ENCODE measurements around the gene ERF.

The ERF gene

DNA sequence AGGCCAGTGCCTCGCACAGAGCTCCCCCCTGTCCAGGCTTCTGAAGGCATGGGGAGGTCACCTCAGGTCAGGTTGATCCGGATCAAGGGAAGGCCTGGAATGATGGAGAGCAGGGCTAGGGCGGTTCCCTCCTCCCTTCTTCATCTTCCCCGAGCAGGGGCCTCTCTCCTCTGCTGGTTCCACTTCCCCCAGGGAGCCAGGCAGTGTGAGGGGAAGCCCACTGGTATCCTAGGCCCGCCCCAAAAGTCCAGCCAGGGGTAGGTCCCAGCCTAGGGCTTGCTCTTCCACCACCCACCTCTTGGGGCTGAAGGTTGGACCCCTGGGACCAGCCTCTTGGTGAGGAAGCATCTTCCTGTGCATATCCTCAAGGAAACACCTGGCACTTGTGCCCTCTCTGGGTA is 30.6 kb upstream of the ERF start:
- TF ChIP-seq, protein P1, sequence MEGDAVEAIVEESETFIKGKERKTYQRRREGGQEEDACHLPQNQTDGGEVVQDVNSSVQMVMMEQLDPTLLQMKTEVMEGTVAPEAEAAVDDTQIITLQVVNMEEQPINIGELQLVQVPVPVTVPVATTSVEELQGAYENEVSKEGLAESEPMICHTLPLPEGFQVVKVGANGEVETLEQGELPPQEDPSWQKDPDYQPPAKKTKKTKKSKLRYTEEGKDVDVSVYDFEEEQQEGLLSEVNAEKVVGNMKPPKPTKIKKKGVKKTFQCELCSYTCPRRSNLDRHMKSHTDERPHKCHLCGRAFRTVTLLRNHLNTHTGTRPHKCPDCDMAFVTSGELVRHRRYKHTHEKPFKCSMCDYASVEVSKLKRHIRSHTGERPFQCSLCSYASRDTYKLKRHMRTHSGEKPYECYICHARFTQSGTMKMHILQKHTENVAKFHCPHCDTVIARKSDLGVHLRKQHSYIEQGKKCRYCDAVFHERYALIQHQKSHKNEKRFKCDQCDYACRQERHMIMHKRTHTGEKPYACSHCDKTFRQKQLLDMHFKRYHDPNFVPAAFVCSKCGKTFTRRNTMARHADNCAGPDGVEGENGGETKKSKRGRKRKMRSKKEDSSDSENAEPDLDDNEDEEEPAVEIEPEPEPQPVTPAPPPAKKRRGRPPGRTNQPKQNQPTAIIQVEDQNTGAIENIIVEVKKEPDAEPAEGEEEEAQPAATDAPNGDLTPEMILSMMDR (IDR thresholded peaks at IDR 0.05), result no peak
- peak overlapping the region; percentile 56 for H3K27ac ChIP-seq
- no peaks in the 10 kb centered on the region for H3K27me3 ChIP-seq (ENCODE audit: control insufficient read depth, insufficient read depth, low read length)
- H3K36me3 ChIP-seq (ENCODE audit: control insufficient read depth, insufficient read depth, low read length), result no peaks in the 10 kb centered on the region
- H3K4me3 ChIP-seq (ENCODE audit: low read depth, low read length), result no peak overlapping the region
- peaks cover 36% of the 10 kb centered on the region for H3K4me1 ChIP-seq
- H3K9me3 ChIP-seq (ENCODE audit: control insufficient read depth, low read length), result no peaks in the 10 kb centered on the region
- peak overlapping the region; percentile 63 for H3K4me2 ChIP-seq (ENCODE audit: low read length)
- no peaks in the 10 kb centered on the region for H3K79me2 ChIP-seq
- H3K9ac ChIP-seq, result no peak overlapping the region
- no peak overlapping the region for H2AFZ ChIP-seq

DNA sequence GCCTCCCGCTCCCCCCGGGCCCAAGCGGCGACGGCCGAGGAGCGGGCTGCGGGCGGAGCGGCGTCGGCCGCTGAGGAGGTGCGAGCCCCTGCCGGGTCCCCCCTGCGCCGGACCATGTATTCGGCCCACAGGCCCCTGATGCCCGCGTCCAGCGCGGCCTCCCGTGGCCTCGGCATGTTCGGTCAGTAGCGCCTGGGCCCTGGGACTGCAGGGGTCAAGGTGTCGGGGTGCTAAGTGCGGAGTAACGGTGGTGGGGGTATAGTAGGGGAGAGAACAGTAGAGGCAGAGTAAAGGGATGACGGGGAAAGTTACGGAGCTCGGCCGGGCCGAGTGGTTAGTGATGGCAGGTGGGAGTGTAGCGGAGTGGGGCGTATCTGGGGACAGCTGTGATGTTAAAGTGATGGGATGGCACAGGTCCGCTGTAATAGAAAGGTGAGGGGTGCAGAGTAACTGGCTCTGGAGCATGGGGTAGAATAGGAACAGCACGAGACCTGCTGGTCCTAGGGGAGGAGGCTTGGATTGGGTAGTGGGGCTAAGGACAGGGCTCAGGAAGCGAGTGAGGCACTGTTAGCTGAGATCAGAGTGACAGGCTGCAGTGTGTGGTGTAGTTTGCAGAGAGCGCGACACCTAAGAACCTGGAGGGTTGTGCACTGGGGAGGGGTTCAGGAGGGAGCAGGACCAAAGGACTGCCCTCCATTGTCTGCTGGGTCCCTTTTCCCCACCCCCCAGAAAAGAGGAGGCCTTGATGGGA is 29.8 kb upstream of the ERF start:
- Histone ChIP-seq H3K36me3 (ENCODE audit: control insufficient read depth, insufficient read depth, low read length) (no peaks in the 10 kb centered on the region), H3K79me2 (no peaks in the 10 kb centered on the region)

DNA sequence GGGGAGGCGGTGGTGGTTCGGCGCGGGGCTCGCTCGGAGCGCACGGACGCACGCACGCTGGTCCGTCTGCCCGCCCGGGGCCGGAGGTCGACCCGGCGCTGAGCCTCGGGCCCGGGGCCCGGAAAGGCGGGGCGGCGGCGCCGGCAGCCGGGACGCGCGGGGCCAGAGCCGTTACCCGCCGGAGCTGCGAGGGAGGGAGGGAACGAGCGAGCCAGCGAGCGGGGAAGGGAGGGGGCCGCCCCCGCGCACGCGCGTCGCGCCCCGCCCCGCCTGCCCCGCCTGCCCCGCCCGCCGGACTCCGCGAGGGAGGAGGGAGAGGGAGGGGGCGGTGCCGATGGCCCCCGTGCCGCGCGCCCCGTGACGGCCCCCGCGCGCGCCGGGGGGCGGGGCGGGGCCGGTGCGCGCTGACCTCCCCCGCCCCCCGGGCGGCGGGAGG is 29.2 kb upstream of the ERF start:
- Histone ChIP-seq H3K9ac (no peak overlapping the region), H3K27me3 (ENCODE audit: control insufficient read depth, insufficient read depth, low read length) (no peaks in the 10 kb centered on the region), H3K79me2 (peaks cover 1% of the 10 kb centered on the region), H2AFZ (no peak overlapping the region), H3K36me3 (ENCODE audit: control insufficient read depth, insufficient read depth, low read length) (no peaks in the 10 kb centered on the region), H3K9me3 (ENCODE audit: control insufficient read depth, low read length) (no peaks in the 10 kb centered on the region), H3K4me1 (peaks cover 41% of the 10 kb centered on the region), H3K27ac (no peak overlapping the region), H3K4me3 (ENCODE audit: low read depth, low read length) (no peak overlapping the region), H3K4me2 (ENCODE audit: low read length) (no peak overlapping the region)
- TF ChIP-seq, protein P1 (IDR thresholded peaks at IDR 0.05), result no peak

More for the DNA sequence above, 29.8 kb upstream of the ERF start:
- Histone ChIP-seq H2AFZ (peak overlapping the region; percentile 66), H3K4me1 (peaks cover 36% of the 10 kb centered on the region), H3K27ac (peak overlapping the region; percentile 56), H3K4me3 (ENCODE audit: low read depth, low read length) (peak overlapping the region; percentile 46), H3K27me3 (ENCODE audit: control insufficient read depth, insufficient read depth, low read length) (no peaks in the 10 kb centered on the region), H3K4me2 (ENCODE audit: low read length) (peak overlapping the region; percentile 63), H3K9me3 (ENCODE audit: control insufficient read depth, low read length) (no peaks in the 10 kb centered on the region), H3K9ac (no peak overlapping the region)
- TF ChIP-seq, protein P1 (IDR thresholded peaks at IDR 0.05), result no peak

DNA sequence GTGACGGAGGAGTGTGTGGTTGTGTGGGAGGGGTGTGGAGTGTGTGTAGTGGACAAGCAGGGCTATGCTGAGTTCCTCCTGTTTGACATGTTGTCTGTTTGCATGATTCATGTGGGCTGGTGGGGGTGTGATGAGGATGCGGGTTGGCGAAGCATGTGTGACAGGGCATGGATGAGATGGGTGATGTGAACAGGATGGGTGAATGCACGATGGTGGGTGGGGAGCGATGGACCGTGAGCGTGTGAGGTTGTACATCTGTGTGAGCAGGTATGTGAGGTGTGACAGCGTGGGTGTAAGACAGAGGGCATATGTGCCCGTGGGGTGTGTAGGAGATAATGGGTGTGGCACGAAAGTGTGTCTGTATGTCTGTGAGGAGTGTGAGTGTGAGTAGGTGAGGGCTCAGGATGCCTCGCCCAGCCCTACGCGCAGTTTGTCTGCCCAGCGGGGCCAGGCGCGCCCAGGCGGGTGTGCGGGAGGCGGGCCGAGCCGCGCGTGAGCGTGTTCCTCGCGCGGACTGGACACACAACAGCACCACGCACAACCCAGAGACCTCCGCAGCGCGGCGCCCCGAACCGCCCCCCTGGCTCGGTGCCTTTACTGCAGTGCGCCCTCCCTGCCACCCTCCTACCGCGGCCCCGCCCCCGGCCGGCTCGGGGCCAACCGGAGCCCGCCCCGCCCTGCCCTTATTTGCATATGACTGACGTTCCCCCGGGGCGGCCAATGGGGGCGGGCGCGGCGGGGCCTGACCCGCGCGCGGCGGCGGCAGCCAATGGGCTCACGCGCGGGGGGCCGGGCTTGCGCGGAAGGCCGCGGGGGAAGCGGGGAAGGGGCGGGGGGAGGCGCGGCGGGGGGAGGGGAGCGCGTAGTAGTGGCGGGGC is 28.5 kb upstream of the ERF start:
- no peak overlapping the region for H3K9ac ChIP-seq
- H3K36me3 ChIP-seq (ENCODE audit: control insufficient read depth, insufficient read depth, low read length), result no peaks in the 10 kb centered on the region
- H2AFZ ChIP-seq, result peak overlapping the region; percentile 76
- H3K4me3 ChIP-seq (ENCODE audit: low read depth, low read length), result peak overlapping the region; percentile 61
- H3K4me1 ChIP-seq, result peaks cover 48% of the 10 kb centered on the region
- H3K27me3 ChIP-seq (ENCODE audit: control insufficient read depth, insufficient read depth, low read length), result no peaks in the 10 kb centered on the region
- peak overlapping the region; percentile 80 for H3K27ac ChIP-seq
- TF ChIP-seq, protein P1 (IDR thresholded peaks at IDR 0.05), result no peak
- no peaks in the 10 kb centered on the region for H3K9me3 ChIP-seq (ENCODE audit: control insufficient read depth, low read length)
- peaks cover 5% of the 10 kb centered on the region for H3K79me2 ChIP-seq
- H3K4me2 ChIP-seq (ENCODE audit: low read length), result peak overlapping the region; percentile 91
